ENCODE data around the gene GNAS-AS1.

The GNAS-AS1 gene

GRCh38 chr20:58774667-58775263 lies 75.9 kb downstream of the GNAS-AS1 start:
- DNase-seq: no peak

DNA sequence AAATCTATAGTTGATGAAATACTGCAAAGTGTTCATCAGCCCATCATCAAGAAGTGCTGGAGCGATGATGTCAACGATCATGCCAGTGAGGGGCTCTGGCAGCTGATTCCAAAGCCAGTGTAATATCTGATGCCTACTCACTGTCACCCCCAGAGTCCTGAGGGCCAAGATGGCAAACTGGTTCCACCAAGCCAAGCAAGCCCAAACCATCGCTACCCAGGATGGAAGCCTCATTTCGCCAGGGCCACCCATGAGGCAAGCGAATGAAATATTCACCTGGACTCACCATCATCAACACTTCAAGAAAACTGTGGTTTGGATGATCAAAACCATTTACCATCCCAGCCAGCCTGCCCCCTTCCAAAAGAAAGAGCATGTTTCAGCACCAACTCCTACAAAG lies 76.5 kb downstream of the GNAS-AS1 start:
- DNase-seq: no peak

GRCh38 chr20:58772786-58773185 lies 77.9 kb downstream of the GNAS-AS1 start:
- no peak for DNase-seq
